ENCODE results near the gene CCDC6. TPM values are rescaled to one million over a fixed set of nuclear protein-coding genes. Genes with fewer than 3 reads are reported as not detected.

The CCDC6 gene
- polyA plus RNA-seq, 1 donor (not counting 4 experiments of a cell fraction or from before 2014, with no cell fraction given) = 46.5 TPM

DNA sequence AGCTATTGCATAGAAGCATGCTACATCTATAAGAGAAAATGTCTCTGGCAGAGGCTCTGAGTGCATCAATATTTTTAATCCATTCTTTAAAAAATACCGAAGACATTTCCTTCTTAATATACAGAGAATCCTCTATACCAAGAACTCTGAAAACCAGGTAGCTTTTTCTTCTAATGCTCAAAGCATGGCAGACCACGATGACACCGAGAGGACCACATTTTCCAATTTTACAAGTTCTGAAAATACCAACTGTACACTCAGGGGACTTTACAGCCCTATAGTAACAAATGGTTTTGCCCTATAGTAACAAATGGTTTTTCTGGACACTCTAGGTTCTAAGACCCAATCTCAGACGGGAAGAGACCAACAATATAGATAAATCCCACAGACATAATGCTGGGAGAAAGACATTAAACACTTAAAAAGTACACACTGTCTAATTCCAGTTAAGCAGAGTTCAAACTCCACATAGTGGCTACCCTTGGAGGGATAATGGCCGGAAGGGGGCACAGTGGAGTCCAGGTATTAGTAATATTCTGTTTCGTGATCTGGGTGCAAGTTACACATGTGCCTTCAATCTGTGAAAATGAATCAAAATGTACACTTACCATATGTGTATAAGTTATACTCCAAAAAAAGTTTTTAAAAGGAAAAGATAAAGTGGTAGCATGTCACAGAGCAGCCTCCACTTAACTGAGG is 26.2 kb downstream of the CCDC6 start:
- H3K36me3 ChIP-seq (ENCODE audit: control insufficient read depth in 2 of 2, extremely low read depth in 1 of 2, insufficient read depth in 2 of 2, low read length in 2 of 2) = no peaks in the 10 kb centered on the region
- no peak overlapping the region for H3K9ac ChIP-seq (ENCODE audit: control insufficient read depth, extremely low read depth, insufficient read depth, low read length)
- H3K9me1 ChIP-seq (ENCODE audit: control insufficient read depth, extremely low read depth, insufficient read depth, low read length) = no peaks in the 10 kb centered on the region
- H3K27ac ChIP-seq (ENCODE audit: control insufficient read depth, insufficient read depth, low read length) = no peak overlapping the region
- peaks cover 82% of the 10 kb centered on the region for H3K79me2 ChIP-seq (ENCODE audit: control insufficient read depth, insufficient read depth, low read length)
- no peak overlapping the region for H3K4me3 ChIP-seq (ENCODE audit: control insufficient read depth in 2 of 3, extremely low read depth in 1 of 3, insufficient read depth in 2 of 3, low read depth in 1 of 3, low read length in 3 of 3)
- no peak overlapping the region for H3K4me2 ChIP-seq (ENCODE audit: control insufficient read depth, extremely low read depth, insufficient read depth, low read depth, low read length)
- peaks cover 17% of the 10 kb centered on the region for H3K4me1 ChIP-seq (ENCODE audit: control insufficient read depth, extremely low read depth, insufficient read depth, low read length)
- no peaks in the 10 kb centered on the region for H3K9me3 ChIP-seq (ENCODE audit: control insufficient read depth, low read depth, low read length)
- FAIRE-seq (no peak), DNase-seq (ENCODE audit: low read depth, low spot score) (no peak)
- H4K20me1 ChIP-seq (ENCODE audit: control insufficient read depth, extremely low read depth, insufficient read depth, low read length) = no peaks in the 10 kb centered on the region
- dilution Hi-C loops (cut with MboI; ENCODE audit: extremely low pct_ligation_motif_present, low sequenced_read_pairs) = no loop called here
- TF ChIP-seq EZH2 (IDR thresholded peaks at IDR 0.05; ENCODE audit: low read length) (no peak), CTCF (optimal IDR thresholded peaks at IDR 0.05 in 1 of 3, IDR thresholded peaks at IDR 0.05 in 1 of 3, conservative IDR thresholded peaks at IDR 0.05 in 1 of 3; ENCODE audit: extremely low read depth in 1 of 3, insufficient read depth in 2 of 3, low read length in 3 of 3) (no peak)
- no peaks in the 10 kb centered on the region for H3K27me3 ChIP-seq (ENCODE audit: control insufficient read depth, extremely low read depth, insufficient read depth, low read length)
- no peak overlapping the region for H2AFZ ChIP-seq (ENCODE audit: control insufficient read depth, low read length)

- no peaks in the 10 kb centered on the region for H3K9me1 ChIP-seq (ENCODE audit: control insufficient read depth, extremely low read depth, insufficient read depth, low read length)
- FAIRE-seq (no peak), DNase-seq (ENCODE audit: low read depth, low spot score) (no peak)
- H3K4me3 ChIP-seq (ENCODE audit: control insufficient read depth in 2 of 3, extremely low read depth in 1 of 3, insufficient read depth in 2 of 3, low read depth in 1 of 3, low read length in 3 of 3) = no peak overlapping the region
- H3K79me2 ChIP-seq (ENCODE audit: control insufficient read depth, insufficient read depth, low read length) = peaks cover 83% of the 10 kb centered on the region
- dilution Hi-C loops (cut with MboI; ENCODE audit: extremely low pct_ligation_motif_present, low sequenced_read_pairs) = no loop called here
- no peaks in the 10 kb centered on the region for H3K9me3 ChIP-seq (ENCODE audit: control insufficient read depth, low read depth, low read length)
- peaks cover 17% of the 10 kb centered on the region for H3K4me1 ChIP-seq (ENCODE audit: control insufficient read depth, extremely low read depth, insufficient read depth, low read length)
- H3K36me3 ChIP-seq (ENCODE audit: control insufficient read depth in 2 of 2, extremely low read depth in 1 of 2, insufficient read depth in 2 of 2, low read length in 2 of 2) = no peaks in the 10 kb centered on the region
- no peak overlapping the region for H3K9ac ChIP-seq (ENCODE audit: control insufficient read depth, extremely low read depth, insufficient read depth, low read length)
- no peak overlapping the region for H3K27ac ChIP-seq (ENCODE audit: control insufficient read depth, insufficient read depth, low read length)
- H3K27me3 ChIP-seq (ENCODE audit: control insufficient read depth, extremely low read depth, insufficient read depth, low read length) = no peaks in the 10 kb centered on the region
- H3K4me2 ChIP-seq (ENCODE audit: control insufficient read depth, extremely low read depth, insufficient read depth, low read depth, low read length) = no peak overlapping the region
- H4K20me1 ChIP-seq (ENCODE audit: control insufficient read depth, extremely low read depth, insufficient read depth, low read length) = no peaks in the 10 kb centered on the region
- no peak overlapping the region for H2AFZ ChIP-seq (ENCODE audit: control insufficient read depth, low read length)
- no peak for TF ChIP-seq CTCF (optimal IDR thresholded peaks at IDR 0.05 in 1 of 3, IDR thresholded peaks at IDR 0.05 in 1 of 3, conservative IDR thresholded peaks at IDR 0.05 in 1 of 3; ENCODE audit: extremely low read depth in 1 of 3, insufficient read depth in 2 of 3, low read length in 3 of 3)
These were observed 26.9 kb downstream of the CCDC6 start for GRCh38 chr10:59879363-59879913.

Data from keratinocyte (primary cell).